HepG2 (cell line): ENCODE measurements around the gene TNFSF13. TPM values are rescaled to one million over a fixed set of nuclear protein-coding genes. Genes with fewer than 3 reads are reported as not detected.

Experiments used
- ADNP ChIP-seq: sonication (generic); formaldehyde crosslinking; IDR thresholded peaks from 2 replicates; pipeline ENCODE4 v1.4.0; 2020; ENCODE audit warnings: missing genetic modification reagents
- AGO2 ChIP-seq: fragments of 200-400 bp; formaldehyde crosslinking; optimal IDR thresholded peaks from 2 replicates; pipeline ENCODE3; 2017; ENCODE audit warnings: mild to moderate bottlenecking, low read depth, low read length, moderate library complexity
- CSRNP1 ChIP-seq: sonication (generic); formaldehyde crosslinking; IDR thresholded peaks from 2 replicates; pipeline ENCODE4 v1.8.1; 2023; ENCODE audit warnings: mild to moderate bottlenecking, missing genetic modification reagents
- EED ChIP-seq: sonication (generic); formaldehyde crosslinking; IDR thresholded peaks from 2 replicates; pipeline ENCODE4 v1.5.0; 2020; ENCODE audit warnings: mild to moderate bottlenecking, missing genetic modification reagents
- ELF3 ChIP-seq: IDR thresholded peaks from 2 replicates; pipeline ENCODE4 v1.6.1; 2016; ENCODE audit warnings: missing genetic modification reagents, missing compliant biosample characterization
- HOXA9 ChIP-seq: sonication (generic); formaldehyde crosslinking; IDR thresholded peaks from 2 replicates; pipeline ENCODE4 v1.8.1; 2022; ENCODE audit warnings: missing genetic modification reagents, mild to moderate bottlenecking, moderate library complexity, borderline replicate concordance
- JUN ChIP-seq: sonication (generic); formaldehyde crosslinking; IDR thresholded peaks from 2 replicates; pipeline ENCODE4 v1.4.0; 2020; ENCODE audit warnings: mild to moderate bottlenecking, missing genetic modification reagents
- KDM1A ChIP-seq: IDR thresholded peaks from 2 replicates; pipeline ENCODE4 v1.6.1; 2016; ENCODE audit warnings: missing compliant biosample characterization
- MAFK ChIP-seq, 2 experiments: IDR thresholded peaks in 1 of 2; conservative IDR thresholded peaks in 1 of 2; 2 replicates each; pipeline ENCODE4 v1.6.1; 2011; ENCODE audit warnings: improper control_type of control experiment in 2 of 2, low read length in 2 of 2
- MYC ChIP-seq: sonication (generic); formaldehyde crosslinking; IDR thresholded peaks from 2 replicates; pipeline ENCODE4 v1.9.0; 2021; ENCODE audit warnings: missing genetic modification reagents, borderline replicate concordance
- NFRKB ChIP-seq: fragments of 450-650 bp; IDR thresholded peaks from 2 replicates; pipeline ENCODE4 v1.6.1; 2017
- NPAS2 ChIP-seq: sonication (generic); formaldehyde crosslinking; IDR thresholded peaks from 2 replicates; pipeline ENCODE4 v1.8.0; 2022; ENCODE audit warnings: mild to moderate bottlenecking, missing genetic modification reagents, borderline replicate concordance
- ONECUT2 ChIP-seq: sonication (generic); formaldehyde crosslinking; IDR thresholded peaks from 2 replicates; pipeline ENCODE4 v1.4.0; 2020; ENCODE audit warnings: missing genetic modification reagents
- PLSCR1 ChIP-seq: sonication (generic); formaldehyde crosslinking; IDR thresholded peaks from 2 replicates; pipeline ENCODE4 v1.5.0; 2020; ENCODE audit warnings: missing genetic modification reagents, mild to moderate bottlenecking, borderline replicate concordance
- POGK ChIP-seq: sonication (generic); formaldehyde crosslinking; conservative IDR thresholded peaks from 2 replicates; pipeline ENCODE4 v1.8.0; 2022; ENCODE audit warnings: mild to moderate bottlenecking, moderate library complexity, missing genetic modification reagents
- RBFOX2 ChIP-seq: fragments of 200-400 bp; formaldehyde crosslinking; IDR thresholded peaks from 2 replicates; pipeline ENCODE4 v1.6.1; 2017; ENCODE audit warnings: low read depth, mild to moderate bottlenecking, low read length
- TCF12 ChIP-seq, 2 experiments: fragments of 450-650 bp in 1 of 2; sonication (generic) in 1 of 2; formaldehyde crosslinking in 1 of 2; IDR thresholded peaks; 2 replicates each; pipeline versions ENCODE4 v1.6.1 to v1.8.0; 2017 to 2022; ENCODE audit warnings: antibody characterized with exemption in 1 of 2, mild to moderate bottlenecking in 1 of 2, missing genetic modification reagents in 1 of 2, moderate library complexity in 1 of 2
- THAP7 ChIP-seq: sonication (generic); formaldehyde crosslinking; IDR thresholded peaks from 2 replicates; pipeline ENCODE4 v1.8.1; 2023; ENCODE audit warnings: mild to moderate bottlenecking, missing genetic modification reagents
- THRA ChIP-seq: sonication (generic); formaldehyde crosslinking; IDR thresholded peaks from 2 replicates; pipeline ENCODE4 v1.4.0; 2020; ENCODE audit warnings: missing genetic modification reagents, borderline replicate concordance
- TMF1 ChIP-seq: sonication (generic); formaldehyde crosslinking; IDR thresholded peaks from 2 replicates; pipeline ENCODE4 v1.8.1; 2022; ENCODE audit warnings: low read depth, missing genetic modification reagents
- ZFP37 ChIP-seq: sonication (generic); formaldehyde crosslinking; IDR thresholded peaks from 2 replicates; pipeline ENCODE4 v1.4.0; 2020; ENCODE audit warnings: missing genetic modification reagents, borderline replicate concordance
- ZNF3 ChIP-seq: IDR thresholded peaks from 2 replicates; pipeline ENCODE4 v1.7.0; 2017; ENCODE audit warnings: inconsistent platforms
- ZNF446 ChIP-seq: sonication (generic); formaldehyde crosslinking; IDR thresholded peaks from 2 replicates; pipeline ENCODE4 v1.5.0; 2020; ENCODE audit warnings: mild to moderate bottlenecking, missing genetic modification reagents
- ZNF569 ChIP-seq: sonication (generic); formaldehyde crosslinking; IDR thresholded peaks from 2 replicates; pipeline ENCODE4 v1.5.0; 2020; ENCODE audit warnings: mild to moderate bottlenecking, missing genetic modification reagents, moderate library complexity, borderline replicate concordance
- ZNF724P ChIP-seq: sonication (generic); formaldehyde crosslinking; IDR thresholded peaks from 2 replicates; pipeline ENCODE4 v1.8.0; 2022; ENCODE audit warnings: missing genetic modification reagents, borderline replicate concordance
- ZNF749 ChIP-seq: sonication (generic); formaldehyde crosslinking; IDR thresholded peaks from 2 replicates; pipeline ENCODE4 v1.8.0; 2022; ENCODE audit warnings: mild to moderate bottlenecking, missing genetic modification reagents, moderate library complexity, borderline replicate concordance
- polyA plus RNA-seq, 8 experiments: library from polyadenylated mRNA; depleted of rRNA in 3 of 8; stranded (reverse) in 7 of 8; unstranded in 1 of 8; fragments of >200 nt; fragmentation: Illumina TruSeq in 4 of 8; extraction: Trizol in 4 of 8; gene quantifications; 2 replicates each; pipeline versions ENCODE4 v1.2.1 to v1.2.3, GENCODE V29; 2011 to 2016; ENCODE audit warnings: low read depth in 4 of 8, missing spikeins in 1 of 8, mixed read lengths in 1 of 8; ENCODE audit not compliant: insufficient read depth in 1 of 8
- total RNA-seq, 5 experiments: library from RNA; depleted of rRNA; stranded (reverse); fragments of >200 nt; fragmentation: Illumina TruSeq; extraction: Trizol; gene quantifications; 2 replicates each; pipeline ENCODE4 v1.2.3, GENCODE V29; 2016; ENCODE audit warnings: low read depth in 1 of 5

Gene TNFSF13
- total and polyA plus RNA-seq, 2 of the 13 experiments (the other 11 are each of a cell fraction or from before 2014, with no cell fraction given) = 2.5 to 3.3 TPM

- TF ChIP-seq MAFK (conservative IDR thresholded peaks at IDR 0.05 in 1 of 2, IDR thresholded peaks at IDR 0.05 in 1 of 2; ENCODE audit: low read length in 2 of 2) (no peak), ZNF3 (CRISPR knock-in tag) (no peak), HOXA9 (CRISPR knock-in tag) (no peak), ZNF724P (no peak; the same call in 1 of the 2 replicates), TCF12 (IDR thresholded peaks at IDR 0.05) (no peak), TCF12 (CRISPR knock-in tag; IDR thresholded peaks at IDR 0.05) (no peak), POGK (CRISPR knock-in tag) (no peak), THAP7 (CRISPR knock-in tag) (no peak), CSRNP1 (CRISPR knock-in tag) (peak; percentile 88; the same call in 1 of the 2 replicates), ELF3 (CRISPR knock-in tag) (peak; percentile 86), ADNP (CRISPR knock-in tag) (no peak), MYC (peak; percentile 99), NPAS2 (CRISPR knock-in tag) (no peak), THRA (CRISPR knock-in tag) (0 out of 2 replicates have a peak, but pooled peaks have one; percentile 29), ONECUT2 (CRISPR knock-in tag) (no peak), EED (CRISPR knock-in tag) (no peak), JUN (peak; percentile 76; the same call in 1 of the 2 replicates), KDM1A (no peak), ZNF749 (CRISPR knock-in tag) (no peak), PLSCR1 (CRISPR knock-in tag) (no peak), ZNF569 (CRISPR knock-in tag) (no peak), AGO2 (no peak), NFRKB (0 out of 2 replicates have a peak, but pooled peaks have one; percentile 22), ZNF446 (CRISPR knock-in tag) (peak; percentile 16; the same call in 1 of the 2 replicates), TMF1 (CRISPR knock-in tag) (peak; percentile 40; the same call in 1 of the 2 replicates), RBFOX2 (no peak), ZFP37 (0 out of 2 replicates have a peak, but pooled peaks have one; percentile 46)
Observed at GRCh38 chr17:7572338-7572587, 13.7 kb downstream of the TNFSF13 start (continued).
